HK-2 (cell line): ENCODE results near the gene L3MBTL4.

Source experiments
- DNase-seq: peaks from one replicate; pipeline ENCODE4 v3.0.0-alpha.2; 2018; ENCODE audit not compliant: unreplicated experiment

The L3MBTL4 gene

DNA sequence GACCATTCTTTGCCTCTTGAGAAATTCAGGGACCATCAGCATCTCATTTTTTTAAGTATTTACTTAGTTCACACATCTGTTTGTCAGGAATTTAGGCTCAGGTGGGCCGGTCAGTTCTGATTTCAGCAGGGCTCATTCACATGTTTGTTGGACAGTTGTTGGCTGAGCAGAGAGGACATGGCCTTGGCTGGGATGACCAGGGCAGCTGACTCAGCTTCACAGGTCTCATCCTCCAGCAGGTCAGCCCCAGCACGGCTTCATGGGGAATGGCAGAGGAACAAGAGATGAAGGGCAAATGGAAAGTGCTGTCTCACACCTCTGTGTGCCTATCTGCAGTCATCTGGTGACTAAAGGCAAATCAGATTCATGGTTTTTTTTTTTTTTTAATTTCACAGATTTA, 383.3 kb downstream of the L3MBTL4 start:
- DNase-seq = no peak

DNA sequence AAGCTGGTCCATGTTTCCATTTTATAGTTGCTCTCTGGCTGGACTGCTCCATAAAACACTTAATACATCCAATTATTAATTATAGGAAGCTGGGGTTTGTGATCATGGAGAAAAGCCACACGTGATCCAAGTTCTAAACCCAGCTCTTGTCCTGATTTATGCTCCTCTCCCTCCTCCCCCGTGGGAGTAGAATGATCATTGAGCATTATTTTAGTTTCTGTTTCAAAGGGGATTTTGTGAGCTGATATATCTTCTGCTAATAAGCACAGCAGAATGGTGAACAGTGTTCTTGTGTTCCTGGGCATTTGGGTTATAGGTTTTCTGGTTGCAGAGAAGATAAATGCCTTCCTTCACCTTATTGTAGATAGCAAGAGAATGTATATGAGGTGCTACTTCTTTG, 383.7 kb downstream of the L3MBTL4 start:
- no peak for DNase-seq

DNA sequence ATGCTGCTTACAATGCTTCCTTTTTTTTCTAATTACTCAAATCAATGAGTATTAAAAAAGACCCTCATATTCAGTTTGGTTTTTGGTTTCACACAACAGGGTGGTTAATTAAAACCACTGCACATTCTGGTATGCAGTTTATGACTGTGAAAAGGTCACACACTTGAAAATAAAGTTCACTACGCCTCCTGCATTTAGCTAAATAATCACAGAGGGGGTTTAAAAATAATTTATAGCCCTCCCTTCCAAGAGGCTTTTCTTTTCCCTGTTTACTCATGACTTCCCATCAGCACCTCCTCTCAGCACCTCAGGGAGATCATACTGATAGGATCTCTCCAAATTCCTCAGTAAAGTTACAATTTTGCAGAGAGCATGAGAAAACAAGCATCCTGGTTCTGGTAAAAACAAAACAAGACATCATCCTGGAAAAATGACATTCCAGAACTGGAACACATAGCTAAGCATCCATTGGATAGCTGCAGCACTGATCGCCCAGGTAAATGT, 389.9 kb downstream of the L3MBTL4 start:
- no peak for DNase-seq

DNA sequence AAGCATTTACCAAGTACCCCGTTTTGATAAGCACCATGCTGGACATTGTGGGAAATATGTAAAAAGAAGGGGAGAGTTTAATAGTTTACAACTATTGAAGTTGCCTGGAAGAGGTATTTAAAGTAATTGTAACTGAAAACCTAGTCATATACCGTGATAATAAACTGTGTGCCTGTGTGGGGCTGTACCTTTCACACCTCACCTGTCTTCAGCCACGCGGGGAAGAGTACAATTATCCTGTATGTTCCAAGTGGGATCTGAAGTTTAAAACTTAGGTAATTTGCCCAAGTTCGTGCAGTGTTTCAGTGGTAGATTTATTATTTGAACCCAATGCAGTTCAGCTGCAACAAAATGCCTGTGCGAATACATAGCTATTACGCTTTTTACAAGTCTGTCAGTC, 391.2 kb downstream of the L3MBTL4 start:
- DNase-seq = no peak

DNA sequence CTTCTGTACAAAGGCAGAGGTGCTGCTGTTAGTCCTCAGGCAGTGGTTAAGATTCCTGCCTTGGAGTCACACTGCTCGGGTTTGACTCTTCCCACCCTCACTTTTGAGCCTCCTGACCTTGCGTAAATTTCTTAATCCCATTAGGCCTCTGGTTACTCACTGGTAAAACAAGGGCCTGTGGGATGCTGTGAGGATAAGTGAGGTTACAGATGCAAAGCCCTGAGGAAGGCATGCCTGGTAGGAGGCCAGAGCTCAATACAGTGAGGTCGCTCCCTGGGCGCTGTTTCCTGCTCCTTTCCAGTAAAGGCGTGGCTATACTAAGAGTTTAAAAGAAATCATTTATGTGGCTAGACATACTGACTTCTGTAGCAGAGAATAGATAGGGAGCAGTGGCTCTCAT, 391.9 kb downstream of the L3MBTL4 start:
- DNase-seq = no peak

DNA sequence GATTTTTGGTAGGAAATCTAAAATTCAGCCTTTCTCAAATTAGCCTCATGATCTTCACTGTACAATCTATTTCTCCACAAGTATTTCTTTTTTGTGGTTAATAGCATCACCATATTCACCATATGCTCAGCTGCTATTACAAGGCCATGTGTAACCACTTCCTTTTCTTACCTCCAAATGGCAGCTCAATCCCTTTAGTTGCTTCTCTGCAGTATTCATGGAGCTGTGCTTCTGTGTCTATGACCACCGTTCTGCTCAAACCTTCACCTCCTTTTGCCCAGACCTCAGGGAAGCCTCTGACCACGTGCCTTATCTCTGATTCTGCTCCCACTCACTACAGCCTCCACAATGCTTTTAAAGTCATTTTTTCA, 392.7 kb downstream of the L3MBTL4 start:
- no peak for DNase-seq

DNA sequence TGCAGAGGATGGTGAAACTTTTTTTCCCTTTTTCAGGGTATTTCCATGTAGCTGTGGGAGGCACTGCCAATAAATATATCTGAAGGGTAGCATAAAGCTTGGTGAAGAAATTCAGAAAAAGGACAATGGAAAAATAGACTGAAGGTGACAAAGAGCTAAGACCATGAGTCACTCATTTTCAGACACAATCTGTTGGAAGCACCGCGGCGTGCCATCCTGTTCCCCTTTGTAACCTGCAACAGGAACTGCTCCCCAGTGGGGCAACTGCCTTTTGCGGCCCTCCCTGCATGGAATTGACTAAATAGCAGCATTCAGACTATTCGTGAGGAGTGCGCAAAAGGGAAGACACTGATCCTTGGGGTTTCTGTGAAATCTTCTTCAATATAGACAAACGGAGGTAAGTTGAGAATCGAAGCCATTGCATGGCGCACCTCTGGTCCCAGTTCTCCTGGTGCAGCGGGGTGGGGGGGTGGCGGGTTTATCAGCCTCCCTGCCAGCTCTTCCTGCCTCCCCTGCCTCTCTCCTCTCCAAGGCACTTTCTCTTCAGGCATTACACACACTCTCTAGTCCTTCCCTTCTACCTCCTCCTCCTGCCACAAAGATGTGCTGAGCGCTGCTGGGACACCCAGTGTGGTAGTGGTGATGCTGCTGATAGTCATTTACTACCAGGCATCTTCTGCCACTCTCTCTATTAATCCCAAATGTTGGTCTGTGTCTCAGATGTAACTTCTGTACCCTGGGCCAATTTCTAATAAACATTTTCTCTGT, 393.2 kb downstream of the L3MBTL4 start:
- DNase-seq = no peak

DNA sequence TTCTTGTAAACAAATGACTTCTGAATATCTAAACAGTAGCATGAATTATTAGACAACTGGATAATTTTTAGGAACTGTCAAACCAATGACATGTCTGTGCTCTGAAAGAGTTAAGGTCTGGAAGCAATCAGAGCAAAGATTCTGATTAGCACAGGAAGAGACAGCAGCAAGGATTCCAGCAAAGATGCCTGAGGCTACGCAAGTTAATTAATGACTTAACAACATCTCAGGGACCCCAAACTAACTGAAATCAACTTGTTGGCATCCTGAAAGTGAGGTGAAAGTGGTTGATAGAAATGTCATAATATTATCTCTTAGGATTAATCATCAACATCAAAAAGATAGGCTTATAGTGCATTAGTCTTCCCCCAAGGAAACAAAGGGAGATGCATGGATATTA, 396.0 kb downstream of the L3MBTL4 start:
- DNase-seq = no peak

DNA sequence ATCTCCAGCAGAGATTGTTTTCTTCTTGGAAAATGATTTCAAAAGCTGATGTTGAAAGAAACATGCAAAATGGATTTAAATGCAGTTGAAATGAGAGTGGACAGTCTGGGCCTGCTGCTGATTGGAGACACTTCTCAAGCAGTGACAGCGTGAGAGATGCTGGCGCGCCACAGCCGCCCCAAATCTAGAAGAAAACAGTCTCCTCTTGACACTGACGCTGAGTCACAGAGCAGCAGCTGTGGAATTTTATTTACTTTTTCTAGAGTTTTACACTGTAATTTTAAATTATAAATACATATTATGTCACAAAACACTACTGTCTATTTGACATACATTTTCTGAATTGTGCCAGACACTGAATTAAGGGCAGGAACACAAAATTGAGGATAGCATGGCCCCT, 397.5 kb downstream of the L3MBTL4 start:
- DNase-seq = no peak

DNA sequence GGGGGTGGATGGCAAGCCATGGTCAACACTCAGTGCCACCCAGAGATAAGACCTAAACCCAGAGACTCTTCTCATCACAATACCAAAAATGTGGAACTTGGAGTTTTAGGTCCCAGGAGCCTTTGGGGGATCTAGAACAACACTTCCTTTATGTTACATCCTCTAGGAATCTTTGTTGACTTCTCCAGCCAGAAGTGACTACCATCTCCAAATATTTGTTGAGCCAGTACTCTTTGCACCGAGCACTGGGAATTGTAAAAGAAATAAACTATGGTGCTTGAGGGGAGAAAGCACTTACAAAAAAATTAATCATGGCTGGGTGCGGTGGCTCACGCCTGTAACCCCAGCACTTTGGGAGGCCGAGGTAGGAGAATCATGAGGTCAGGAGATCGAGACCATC, 399.3 kb downstream of the L3MBTL4 start:
- no peak for DNase-seq

DNA sequence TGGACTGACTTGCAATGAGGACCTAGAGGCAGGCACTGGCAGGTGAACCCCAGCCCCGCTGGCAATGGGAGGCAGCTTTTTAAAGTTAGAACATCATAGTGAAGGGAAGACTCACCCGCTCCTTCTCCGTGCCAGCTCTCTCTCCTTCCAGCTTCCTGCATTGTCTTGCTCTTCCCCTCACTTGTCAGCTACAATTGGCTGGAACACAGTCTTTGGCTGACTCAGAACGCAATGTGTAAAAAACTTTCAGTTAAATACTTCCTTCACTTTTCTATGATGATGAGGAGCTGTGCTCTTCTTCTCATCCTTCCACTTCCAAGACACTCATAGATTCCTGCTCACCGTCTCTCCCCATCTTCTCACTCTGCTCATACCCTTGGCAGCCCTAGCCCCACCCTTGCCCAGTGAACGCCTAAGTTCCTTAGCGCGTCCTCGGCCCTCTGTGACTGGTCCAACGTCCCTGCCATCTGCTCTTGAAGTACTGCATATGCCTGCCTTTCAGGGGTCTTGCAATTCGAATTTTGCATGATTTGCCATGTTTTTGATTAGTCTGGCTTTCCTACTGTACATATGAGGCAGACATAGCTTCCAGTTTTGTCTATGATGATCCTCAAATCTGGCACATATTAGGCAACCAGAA, 401.4 kb downstream of the L3MBTL4 start:
- DNase-seq = no peak

DNA sequence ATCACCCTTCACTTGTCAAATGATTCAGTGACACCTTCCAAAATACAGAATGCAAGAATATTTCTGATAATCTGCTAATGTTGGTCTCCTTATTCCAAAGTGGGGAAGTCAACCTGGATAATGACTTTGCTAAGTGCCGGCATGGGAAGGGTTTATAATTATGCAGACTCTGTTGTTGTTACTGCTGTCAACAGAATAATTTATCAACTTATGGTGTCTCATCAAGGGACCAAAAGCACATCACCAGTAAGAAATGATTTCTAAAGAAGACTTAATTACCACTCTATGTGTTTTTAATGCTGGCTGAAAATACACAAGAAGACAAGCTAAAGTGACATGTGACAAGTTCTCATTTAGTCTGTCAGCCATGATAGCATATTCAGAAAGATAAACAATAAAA, 403.8 kb downstream of the L3MBTL4 start:
- no peak for DNase-seq

DNA sequence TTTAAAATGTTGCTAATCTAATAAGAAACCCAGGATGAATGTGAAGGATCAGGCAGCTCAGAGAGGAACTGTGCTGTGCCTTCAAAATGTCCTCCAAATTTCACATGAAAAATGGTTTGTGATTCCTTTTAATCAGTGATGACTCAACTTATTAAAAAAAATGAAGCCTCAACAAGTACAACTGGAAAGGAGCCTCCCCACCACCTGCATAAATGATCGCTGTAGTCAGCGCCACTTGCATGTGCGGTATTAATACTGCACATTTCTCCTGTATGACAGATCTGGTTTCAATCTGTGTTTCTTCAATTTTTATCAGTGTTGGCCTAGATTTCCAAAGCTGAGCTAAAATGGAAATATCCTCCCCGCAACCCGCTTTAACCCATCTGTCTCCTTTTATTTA, 404.4 kb downstream of the L3MBTL4 start:
- no peak for DNase-seq

DNA sequence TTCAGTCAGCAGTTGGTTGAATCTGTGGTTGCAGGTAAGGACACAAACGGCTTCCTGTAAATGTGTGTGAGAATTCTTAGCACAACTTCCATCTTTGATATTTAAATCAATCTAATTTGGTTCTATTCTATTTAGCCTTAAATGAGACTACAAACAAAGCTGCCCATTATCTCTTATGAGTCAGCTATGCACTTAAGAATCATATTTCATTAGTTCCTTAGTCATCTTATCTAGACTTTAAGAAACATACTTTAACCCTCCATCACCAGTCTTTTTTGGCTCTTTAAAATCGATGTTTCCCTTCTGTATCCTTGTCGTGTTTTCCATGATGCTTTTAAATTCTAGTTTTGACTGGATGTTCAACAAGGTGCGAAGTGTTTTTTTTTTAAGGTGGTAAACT, 405.0 kb downstream of the L3MBTL4 start:
- no peak for DNase-seq

DNA sequence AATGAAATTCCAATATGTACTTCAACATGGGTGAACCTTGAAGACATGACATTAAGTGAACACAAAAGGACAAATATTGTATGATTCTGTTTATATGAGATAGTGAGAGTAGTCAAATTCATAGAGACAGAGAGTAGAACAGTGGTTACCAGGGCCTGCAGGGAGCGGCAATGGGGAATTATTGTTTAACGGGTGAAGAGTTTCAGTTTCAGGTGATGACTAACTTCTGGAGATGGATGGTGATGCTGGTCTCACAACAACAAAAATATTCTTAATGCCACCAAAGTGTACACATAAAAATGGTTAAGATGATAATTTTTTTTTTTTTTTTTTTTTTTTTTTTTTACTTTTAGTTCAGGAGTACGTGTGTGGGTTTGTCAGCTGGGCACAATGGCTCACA, 410.0 kb downstream of the L3MBTL4 start:
- no peak for DNase-seq

DNA sequence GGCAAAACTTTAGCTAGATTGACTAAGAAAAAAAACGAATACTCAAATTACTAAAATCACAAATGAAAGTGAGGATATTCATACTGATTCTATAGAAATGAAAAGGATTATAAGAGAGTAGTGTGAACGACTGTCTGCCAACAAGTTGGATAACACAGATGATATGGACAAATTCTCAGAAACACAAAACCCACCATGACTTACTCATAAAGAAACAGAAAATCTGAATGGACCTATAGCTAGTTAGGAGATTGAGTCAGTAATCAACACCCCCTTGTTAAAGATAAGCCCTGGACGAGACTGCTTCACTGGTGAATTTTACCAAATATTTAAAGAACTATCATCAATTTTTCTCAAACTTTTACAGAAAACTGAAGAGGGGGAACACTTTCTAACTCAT, 410.6 kb downstream of the L3MBTL4 start:
- DNase-seq = no peak

DNA sequence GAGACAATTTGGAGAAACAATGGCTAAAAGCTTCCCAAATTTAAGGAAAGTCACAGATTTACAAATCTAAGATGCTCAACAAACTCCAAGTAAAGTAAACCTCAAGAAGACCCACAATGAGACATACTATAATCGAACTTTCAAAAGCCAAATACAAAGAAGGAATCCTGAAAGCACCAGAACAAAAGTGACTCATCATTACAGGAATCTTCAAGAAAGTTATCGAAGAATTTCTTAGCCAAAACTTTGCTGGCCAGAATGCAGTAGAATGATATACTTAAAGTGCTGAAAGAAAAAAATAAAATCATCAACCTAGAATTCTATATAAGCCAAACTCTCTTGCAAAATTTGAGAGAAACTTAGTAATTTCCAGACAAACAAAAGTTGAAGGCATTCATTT, 412.8 kb downstream of the L3MBTL4 start:
- DNase-seq = no peak

DNA sequence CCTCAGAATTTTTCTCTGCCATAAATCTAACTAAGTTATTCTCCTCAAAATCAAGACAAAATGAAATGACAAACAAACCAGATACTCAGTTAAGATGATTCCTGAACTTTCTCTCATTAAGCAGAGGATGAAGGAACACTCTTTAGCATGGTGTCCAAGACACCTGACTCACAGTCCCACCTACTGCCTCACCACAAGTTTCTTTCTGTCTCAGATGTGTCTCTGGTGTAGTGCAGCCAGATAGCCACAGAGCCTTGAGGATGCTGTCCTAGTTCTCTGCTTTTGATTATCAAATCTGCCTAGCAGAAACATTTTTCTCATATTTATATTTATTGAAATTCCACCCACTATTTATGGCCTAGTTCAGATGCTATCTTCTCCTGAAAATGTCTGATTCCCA, 415.8 kb downstream of the L3MBTL4 start:
- DNase-seq = no peak

DNA sequence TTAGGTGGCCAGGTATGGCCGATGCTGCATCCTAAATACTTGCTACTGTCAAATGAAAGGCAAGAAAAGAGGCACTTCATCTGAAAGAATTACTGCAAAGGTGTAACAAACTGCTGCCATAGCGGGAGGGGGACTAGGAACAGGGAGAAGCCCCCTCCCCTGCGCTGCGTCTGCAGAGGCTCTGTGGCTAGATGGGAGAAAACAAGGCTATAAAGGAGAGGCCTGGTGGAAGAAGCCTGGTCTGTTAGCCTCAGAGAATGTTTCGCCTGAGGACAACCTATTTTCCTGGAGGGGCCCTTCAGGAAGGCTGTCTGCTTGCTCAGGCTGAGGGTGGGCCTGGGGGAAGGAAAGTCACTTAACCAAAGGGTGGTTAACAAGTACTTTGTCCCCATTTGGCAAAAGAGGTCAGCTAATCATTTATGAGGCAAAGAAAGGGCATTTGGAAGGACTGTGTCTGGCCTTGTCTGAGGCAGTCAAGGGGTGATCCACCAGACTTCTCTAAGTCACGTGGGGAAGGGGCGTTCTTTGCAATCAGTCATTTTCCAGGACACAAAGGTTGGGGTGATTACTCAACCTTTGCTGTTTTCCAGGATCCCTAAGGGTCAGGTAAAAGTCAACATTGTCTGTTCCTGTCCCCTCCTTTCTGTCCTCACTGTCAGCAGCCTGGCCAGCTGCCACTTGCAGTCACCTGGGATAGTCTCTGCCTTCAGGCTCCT, 416.4 kb downstream of the L3MBTL4 start:
- no peak for DNase-seq

DNA sequence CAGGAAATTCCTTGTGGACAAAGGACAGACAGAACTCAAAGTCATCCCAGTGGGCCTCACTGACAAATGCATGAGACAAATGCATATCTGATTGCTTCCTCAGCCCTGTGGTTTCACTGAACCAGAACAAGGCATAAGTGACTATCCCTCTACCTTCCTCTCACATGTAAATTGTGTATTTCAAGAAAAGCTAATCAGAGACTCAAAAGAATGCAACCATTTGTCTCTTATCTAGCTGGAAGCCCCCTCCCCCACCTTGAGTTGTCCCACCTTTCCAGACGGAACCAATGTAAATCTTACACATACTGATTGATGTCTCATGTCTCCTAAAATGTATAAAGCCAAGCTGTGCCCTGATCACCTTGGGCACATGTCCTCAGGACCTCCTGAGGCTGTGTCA, 417.4 kb downstream of the L3MBTL4 start:
- no peak for DNase-seq

DNA sequence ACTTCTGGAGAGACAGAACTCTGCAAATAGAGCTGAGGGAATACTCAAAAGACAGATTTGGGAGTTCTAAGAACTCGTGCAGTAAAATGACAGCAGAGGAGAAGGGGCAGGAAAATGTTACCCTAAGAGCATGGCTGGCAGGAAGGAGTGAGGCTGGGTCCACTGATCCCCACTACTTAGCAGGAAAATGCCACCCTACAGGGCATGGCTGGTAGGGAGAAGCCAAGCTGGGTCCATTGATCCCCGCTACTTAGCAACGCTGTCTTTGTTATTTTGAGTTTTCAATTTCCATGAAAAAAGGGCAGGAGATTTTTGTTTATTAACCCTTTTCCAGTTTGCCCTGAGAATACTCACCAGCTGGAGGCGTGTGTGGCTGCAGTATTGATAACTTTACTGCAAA, 419.1 kb downstream of the L3MBTL4 start:
- DNase-seq = no peak

DNA sequence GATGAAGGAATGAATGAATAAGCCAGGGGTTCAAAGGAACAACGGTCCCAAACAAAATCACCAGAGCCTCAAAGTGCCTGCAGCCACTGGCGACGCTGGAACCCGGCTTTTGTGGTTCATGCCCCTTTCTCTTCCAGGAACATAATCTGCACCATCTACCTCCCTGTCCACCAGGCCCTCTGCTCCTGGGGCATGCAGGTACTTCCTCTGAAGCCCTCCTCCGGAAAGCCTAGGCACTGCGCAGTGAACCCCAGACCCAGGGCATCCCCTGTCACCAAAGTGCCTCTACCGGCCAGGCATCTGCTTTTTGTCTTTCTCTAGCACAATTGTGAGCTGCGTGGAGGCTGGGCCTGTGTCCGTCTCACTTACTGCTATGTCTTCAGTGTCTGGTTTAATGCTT, 420.8 kb downstream of the L3MBTL4 start:
- no peak for DNase-seq

DNA sequence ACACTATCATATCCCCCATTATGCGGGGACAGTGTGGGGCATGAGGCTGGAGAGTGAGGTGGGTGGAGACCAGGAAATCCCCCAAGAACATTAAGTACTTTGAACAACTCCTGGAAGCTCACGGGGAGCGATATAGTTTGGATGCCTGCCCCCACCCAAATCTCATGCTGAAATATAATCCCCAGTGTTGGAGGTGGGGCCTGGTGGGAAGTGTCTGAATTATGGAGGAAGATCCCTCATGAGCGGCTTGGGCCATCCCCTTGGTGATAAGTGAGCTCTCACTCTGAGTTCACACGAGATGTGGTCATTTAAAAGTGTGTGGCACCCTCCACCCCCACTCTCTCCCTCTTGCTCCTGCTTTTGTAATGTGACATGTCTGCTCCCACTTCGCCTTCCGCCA, 422.3 kb downstream of the L3MBTL4 start:
- DNase-seq = no peak
